ENCODE measurements around the gene FBXO2. TPM values are rescaled to one million over a fixed set of nuclear protein-coding genes. Genes with fewer than 3 reads are reported as not detected.
A peak's percentile ranks its signal among the peaks of the same experiment; 100 is the strongest.

Gene FBXO2
- total RNA-seq, 1 experiment from 2014 or later: 81.1 TPM

DNA sequence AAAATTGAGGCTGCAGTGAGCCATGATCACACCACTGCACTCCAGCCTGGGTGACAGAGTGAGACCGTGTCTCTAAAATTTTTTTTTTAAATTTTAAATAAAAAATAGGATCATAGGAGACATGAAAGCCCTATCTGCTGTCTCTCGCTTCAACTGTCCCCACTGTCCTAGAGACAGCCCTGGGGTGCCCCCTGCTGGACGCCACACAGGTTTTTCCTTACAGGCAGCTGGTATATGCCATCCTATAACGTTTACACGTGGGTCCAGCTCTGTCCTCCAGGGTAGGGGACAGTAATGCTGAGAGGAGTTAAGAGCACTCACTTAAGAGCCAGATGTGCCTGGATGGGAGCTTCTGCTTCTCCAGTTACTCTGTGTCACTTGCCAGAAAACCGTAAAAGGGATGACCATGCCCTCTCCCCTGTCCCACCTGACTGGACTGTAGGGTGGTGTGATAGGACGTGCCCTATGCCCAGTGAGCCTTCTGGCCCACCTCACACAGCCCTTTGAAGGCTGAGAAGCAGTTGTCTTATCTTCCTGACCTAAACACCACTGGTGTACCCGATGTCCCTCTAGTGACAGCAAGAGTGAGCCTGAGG lies 8.5 kb downstream of the FBXO2 start:
- Histone ChIP-seq H3K9me3 (ENCODE audit: control insufficient read depth in 1 of 2, insufficient read depth in 1 of 2, low read depth in 1 of 2, low read length in 2 of 2) (no peaks in the 10 kb centered on the region), H3K36me3 (ENCODE audit: control insufficient read depth in 1 of 2, insufficient read depth in 2 of 2, low read length in 2 of 2) (no peaks in the 10 kb centered on the region), H3K27ac (ENCODE audit: low read depth, low read length) (no peak overlapping the region), H2AFZ (ENCODE audit: low read depth, low read length, poor library complexity, severe bottlenecking) (no peak overlapping the region), H4K20me1 (ENCODE audit: insufficient read depth) (no peaks in the 10 kb centered on the region), H3K4me2 (ENCODE audit: low read length) (no peak overlapping the region), H3K27me3 (ENCODE audit: insufficient read depth, low read length) (no peaks in the 10 kb centered on the region), H3K4me3 (replicated peaks in 1 of 2; ENCODE audit: low read depth in 1 of 2, low read length in 2 of 2) (no peak overlapping the region), H3K9me2 (ENCODE audit: insufficient read depth) (no peaks in the 10 kb centered on the region), H3K9ac (ENCODE audit: low read length) (no peak overlapping the region), H3K4me1 (ENCODE audit: control insufficient read depth in 1 of 2, insufficient read depth in 2 of 2, low read length in 2 of 2) (peaks cover 2 to 14% of the 10 kb centered on the region in 2 experiments; a peak in 3 of 4 replicates), H3K79me2 (ENCODE audit: insufficient read depth, low read length) (no peaks in the 10 kb centered on the region)
- ChIA-PET RAD21 (ENCODE audit: low non-redundant PET in 1 of 2, low total read pairs in 2 of 2, uncharacterized antibody in 2 of 2, unreplicated experiment in 2 of 2) (interaction anchor here (0.6 to 1.3 kb wide), 4 partner anchors 537 to 609 kb away, joined by 3 to 9 read pairs (median 4); no protein-coding TSS in a partner anchor), CTCF (interaction anchor here (0.6 to 2.3 kb wide), 12 partner anchors 9 to 608 kb away, joined by 3 to 29 read pairs (median 4); partner anchors contain the start of genes AGTRAP, FBXO2, FBXO44 and FBXO6), POLR2A (no interaction called here)
- no TSS peak for BruUV-seq (replicated peaks)
- peak; percentile 62 for DNase-seq (ENCODE audit: low read depth, low spot score)
- intact Hi-C loops (cut with micrococcal nuclease): loop anchor here (1.0 kb wide), 1 partner anchor 608 kb away; no protein-coding TSS in a partner anchor
- peak; percentile 78 for ATAC-seq
- TF ChIP-seq SRF (IDR thresholded peaks at IDR 0.05; ENCODE audit: low read depth) (no peak), CEBPB (IDR thresholded peaks at IDR 0.05; ENCODE audit: low read depth) (no peak)
- TF ChIP-seq, protein P1, sequence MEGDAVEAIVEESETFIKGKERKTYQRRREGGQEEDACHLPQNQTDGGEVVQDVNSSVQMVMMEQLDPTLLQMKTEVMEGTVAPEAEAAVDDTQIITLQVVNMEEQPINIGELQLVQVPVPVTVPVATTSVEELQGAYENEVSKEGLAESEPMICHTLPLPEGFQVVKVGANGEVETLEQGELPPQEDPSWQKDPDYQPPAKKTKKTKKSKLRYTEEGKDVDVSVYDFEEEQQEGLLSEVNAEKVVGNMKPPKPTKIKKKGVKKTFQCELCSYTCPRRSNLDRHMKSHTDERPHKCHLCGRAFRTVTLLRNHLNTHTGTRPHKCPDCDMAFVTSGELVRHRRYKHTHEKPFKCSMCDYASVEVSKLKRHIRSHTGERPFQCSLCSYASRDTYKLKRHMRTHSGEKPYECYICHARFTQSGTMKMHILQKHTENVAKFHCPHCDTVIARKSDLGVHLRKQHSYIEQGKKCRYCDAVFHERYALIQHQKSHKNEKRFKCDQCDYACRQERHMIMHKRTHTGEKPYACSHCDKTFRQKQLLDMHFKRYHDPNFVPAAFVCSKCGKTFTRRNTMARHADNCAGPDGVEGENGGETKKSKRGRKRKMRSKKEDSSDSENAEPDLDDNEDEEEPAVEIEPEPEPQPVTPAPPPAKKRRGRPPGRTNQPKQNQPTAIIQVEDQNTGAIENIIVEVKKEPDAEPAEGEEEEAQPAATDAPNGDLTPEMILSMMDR (IDR thresholded peaks at IDR 0.05 in 2 of 3, conservative IDR thresholded peaks at IDR 0.05 in 1 of 3; ENCODE audit: borderline replicate concordance in 1 of 3, insufficient read depth in 1 of 3, low read depth in 2 of 3, low read length in 2 of 3): peak in 2 of 3 experiments; percentile 73 to 87; a peak in 4 of 6 replicates

DNA sequence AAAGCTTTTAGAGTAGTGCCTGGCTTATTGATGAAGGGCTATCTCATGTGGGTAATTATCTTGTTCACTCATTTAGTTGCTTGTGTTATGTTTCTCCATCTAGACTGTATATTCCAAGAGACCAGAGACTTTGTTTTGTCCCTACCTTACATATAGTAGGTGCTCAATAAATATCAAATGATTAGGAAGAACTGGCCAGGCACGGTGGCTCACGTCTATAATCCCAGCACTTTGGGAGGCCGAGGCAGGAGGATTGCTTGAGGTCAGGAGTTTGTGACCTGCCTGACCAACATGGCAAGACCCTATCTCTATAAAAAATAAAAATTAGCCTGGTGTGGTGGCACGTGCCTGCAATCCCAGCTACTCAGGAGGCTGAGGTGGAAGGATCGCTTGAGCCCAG lies 9.0 kb downstream of the FBXO2 start:
- Histone ChIP-seq H3K9me2 (ENCODE audit: insufficient read depth) (no peaks in the 10 kb centered on the region), H4K20me1 (ENCODE audit: insufficient read depth) (no peaks in the 10 kb centered on the region), H3K9me3 (ENCODE audit: control insufficient read depth in 1 of 2, insufficient read depth in 1 of 2, low read depth in 1 of 2, low read length in 2 of 2) (no peaks in the 10 kb centered on the region), H3K36me3 (ENCODE audit: control insufficient read depth in 1 of 2, insufficient read depth in 2 of 2, low read length in 2 of 2) (no peaks in the 10 kb centered on the region), H3K27ac (ENCODE audit: low read depth, low read length) (no peak overlapping the region), H3K27me3 (ENCODE audit: insufficient read depth, low read length) (no peaks in the 10 kb centered on the region), H3K4me2 (ENCODE audit: low read length) (no peak overlapping the region), H3K4me3 (replicated peaks in 1 of 2; ENCODE audit: low read depth in 1 of 2, low read length in 2 of 2) (no peak overlapping the region), H2AFZ (ENCODE audit: low read depth, low read length, poor library complexity, severe bottlenecking) (no peak overlapping the region), H3K4me1 (ENCODE audit: control insufficient read depth in 1 of 2, insufficient read depth in 2 of 2, low read length in 2 of 2) (peaks cover 0 to 9% of the 10 kb centered on the region in 2 experiments; a peak in 1 of 4 replicates), H3K9ac (ENCODE audit: low read length) (no peak overlapping the region), H3K79me2 (ENCODE audit: insufficient read depth, low read length) (no peaks in the 10 kb centered on the region)
- BruUV-seq (replicated peaks): no TSS peak
- ChIA-PET RAD21 (ENCODE audit: low non-redundant PET in 1 of 2, low total read pairs in 2 of 2, uncharacterized antibody in 2 of 2, unreplicated experiment in 2 of 2) (interaction anchor here (0.6 to 1.3 kb wide), 4 partner anchors 537 to 608 kb away, joined by 3 to 9 read pairs (median 4); no protein-coding TSS in a partner anchor), POLR2A (no interaction called here), CTCF (interaction anchor here (0.5 to 2.3 kb wide), 10 partner anchors 74 to 608 kb away, joined by 3 to 29 read pairs (median 4); partner anchors contain the start of gene AGTRAP)
- ATAC-seq: no peak
- DNase-seq (ENCODE audit: low read depth, low spot score): no peak
- intact Hi-C loops (cut with micrococcal nuclease): loop anchor here (1.0 kb wide), 1 partner anchor 608 kb away; no protein-coding TSS in a partner anchor
- TF ChIP-seq SP1 (IDR thresholded peaks at IDR 0.05; ENCODE audit: low read depth): no peak
- TF ChIP-seq EZH2 (IDR thresholded peaks at IDR 0.05): no peak
- no peak for TF ChIP-seq JUND (IDR thresholded peaks at IDR 0.05)
- TF ChIP-seq, protein P2, sequence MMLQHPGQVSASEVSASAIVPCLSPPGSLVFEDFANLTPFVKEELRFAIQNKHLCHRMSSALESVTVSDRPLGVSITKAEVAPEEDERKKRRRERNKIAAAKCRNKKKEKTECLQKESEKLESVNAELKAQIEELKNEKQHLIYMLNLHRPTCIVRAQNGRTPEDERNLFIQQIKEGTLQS (IDR thresholded peaks at IDR 0.05): no peak
- no peak for TF ChIP-seq REST (IDR thresholded peaks at IDR 0.05; ENCODE audit: low read depth)
- no peak for TF ChIP-seq EZH2phosphoT487 (IDR thresholded peaks at IDR 0.05; ENCODE audit: borderline replicate concordance)
- TF ChIP-seq ZFX (IDR thresholded peaks at IDR 0.05): no peak
- TF ChIP-seq, protein P3, sequence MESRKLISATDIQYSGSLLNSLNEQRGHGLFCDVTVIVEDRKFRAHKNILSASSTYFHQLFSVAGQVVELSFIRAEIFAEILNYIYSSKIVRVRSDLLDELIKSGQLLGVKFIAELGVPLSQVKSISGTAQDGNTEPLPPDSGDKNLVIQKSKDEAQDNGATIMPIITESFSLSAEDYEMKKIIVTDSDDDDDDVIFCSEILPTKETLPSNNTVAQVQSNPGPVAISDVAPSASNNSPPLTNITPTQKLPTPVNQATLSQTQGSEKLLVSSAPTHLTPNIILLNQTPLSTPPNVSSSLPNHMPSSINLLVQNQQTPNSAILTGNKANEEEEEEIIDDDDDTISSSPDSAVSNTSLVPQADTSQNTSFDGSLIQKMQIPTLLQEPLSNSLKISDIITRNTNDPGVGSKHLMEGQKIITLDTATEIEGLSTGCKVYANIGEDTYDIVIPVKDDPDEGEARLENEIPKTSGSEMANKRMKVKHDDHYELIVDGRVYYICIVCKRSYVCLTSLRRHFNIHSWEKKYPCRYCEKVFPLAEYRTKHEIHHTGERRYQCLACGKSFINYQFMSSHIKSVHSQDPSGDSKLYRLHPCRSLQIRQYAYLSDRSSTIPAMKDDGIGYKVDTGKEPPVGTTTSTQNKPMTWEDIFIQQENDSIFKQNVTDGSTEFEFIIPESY (IDR thresholded peaks at IDR 0.05; ENCODE audit: extremely low read depth, insufficient replicate concordance, low read length): no peak
